IPS-18c (cell line): ENCODE measurements around the gene SLC38A3.
A peak's percentile ranks its signal among the peaks of the same experiment; 100 is the strongest.
"Not testable (repeated sequence)": the region's sequence is repeated elsewhere in the genome, so short reads cannot be mapped to it uniquely, and the experiment has no call there.

Experiments
- H3K4me3 ChIP-seq: 2 replicates; pipeline ENCODE4 v1.7.0; 2013; ENCODE audit warnings: low read depth, mild to moderate bottlenecking, low read length, moderate library complexity; ENCODE audit not compliant: insufficient read depth
- H3K9me3 ChIP-seq: one replicate; pipeline ENCODE4 v1.6.1; 2013; ENCODE audit warnings: mild to moderate bottlenecking, low read length, moderate library complexity; ENCODE audit not compliant: control insufficient read depth, insufficient read depth

Gene SLC38A3

DNA sequence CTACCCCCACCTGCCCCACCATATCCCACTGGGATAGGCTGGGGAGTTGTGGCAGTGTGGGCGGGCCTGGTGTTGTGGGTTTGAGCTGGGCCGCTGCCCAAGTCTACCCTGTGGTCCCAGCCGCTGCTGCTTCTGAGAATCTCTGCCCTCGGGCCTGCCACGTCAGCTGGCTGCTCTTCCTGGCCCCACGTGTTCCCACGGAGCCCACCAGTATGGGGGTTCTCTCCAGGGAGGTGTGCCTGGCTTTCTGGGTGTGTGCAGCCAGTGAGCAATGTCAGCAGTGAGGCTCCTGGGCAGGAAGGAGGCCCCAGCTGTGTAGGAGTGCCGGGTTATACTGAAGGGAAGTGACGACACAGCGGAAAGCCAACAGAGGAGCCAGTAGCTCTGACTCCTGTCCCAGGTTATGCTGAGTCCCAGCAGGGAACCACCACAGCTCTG lies 41.5 kb downstream of the SLC38A3 start:
- no peaks in the 10 kb centered on the region for H3K9me3 ChIP-seq
- peak overlapping the region; percentile 15; the same call in 1 of the 2 replicates for H3K4me3 ChIP-seq

DNA sequence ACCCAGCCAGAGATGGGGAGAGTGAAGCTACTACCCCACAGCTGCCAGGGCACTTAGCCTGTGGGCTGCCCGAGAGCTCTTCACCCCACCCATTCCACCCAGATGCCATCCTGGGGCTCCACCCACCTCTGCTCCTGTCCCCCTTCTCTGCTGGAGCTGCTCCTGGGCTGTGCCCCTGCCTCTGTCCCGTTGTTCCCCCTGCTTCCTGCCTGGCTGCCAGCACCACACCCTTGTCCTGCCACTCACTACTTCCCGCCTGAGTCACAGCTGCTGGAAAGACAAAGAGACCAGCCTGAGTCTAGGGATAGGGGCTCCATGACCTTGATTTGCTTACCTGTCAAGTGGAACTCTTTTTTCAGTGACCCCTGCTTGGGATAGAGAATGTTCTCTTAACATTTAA lies 43.3 kb downstream of the SLC38A3 start:
- no peak overlapping the region for H3K4me3 ChIP-seq
- H3K9me3 ChIP-seq: no peaks in the 10 kb centered on the region

- H3K9me3 ChIP-seq: no peaks in the 10 kb centered on the region
- H3K4me3 ChIP-seq: no peak overlapping the region
These were observed 44.4 kb downstream of the SLC38A3 start for GRCh38 chr3:50249457-50249856.

GRCh38 chr3:50250514-50250913 lies 45.4 kb downstream of the SLC38A3 start:
- Histone ChIP-seq H3K9me3 (no peaks in the 10 kb centered on the region), H3K4me3 (no peak overlapping the region)

GRCh38 chr3:50251220-50251619 lies 46.1 kb downstream of the SLC38A3 start:
- H3K4me3 ChIP-seq: no peak overlapping the region
- H3K9me3 ChIP-seq: no peaks in the 10 kb centered on the region

DNA sequence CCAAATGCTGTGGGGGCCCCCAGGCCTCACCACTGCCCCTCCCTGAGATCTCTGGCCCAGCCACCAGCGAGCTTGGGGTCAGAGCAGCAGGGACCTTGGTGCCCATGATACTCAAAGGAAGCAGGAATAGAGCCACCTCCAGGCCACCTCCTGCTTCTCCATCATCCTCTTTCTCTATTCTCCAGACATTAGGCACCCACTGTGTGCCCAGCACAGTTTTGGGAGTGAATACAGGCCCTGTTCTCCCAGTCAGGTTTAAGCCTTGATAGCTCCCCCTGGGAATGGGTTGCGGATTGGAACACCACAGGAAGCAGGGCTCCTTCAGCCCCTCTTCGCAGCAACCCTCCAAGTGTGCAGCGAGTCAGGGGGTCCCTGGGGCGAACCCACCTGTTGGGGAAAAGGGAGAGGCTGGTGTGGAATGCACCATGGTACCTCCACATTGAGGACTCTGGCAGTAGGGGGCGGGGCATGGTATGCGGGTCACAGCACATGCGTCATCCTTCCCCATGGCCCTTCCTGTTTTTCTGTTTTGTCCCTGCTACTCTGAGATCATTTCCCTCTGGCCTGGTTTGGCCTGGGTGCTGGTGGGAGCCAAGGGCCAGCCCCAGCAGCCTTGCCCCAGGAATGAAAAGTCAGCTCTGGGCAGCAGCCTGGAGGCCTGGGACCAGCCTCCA lies 49.6 kb downstream of the SLC38A3 start:
- H3K4me3 ChIP-seq: no peak overlapping the region
- H3K9me3 ChIP-seq: no peaks in the 10 kb centered on the region

- Histone ChIP-seq H3K4me3 (no peak overlapping the region), H3K9me3 (no peaks in the 10 kb centered on the region)
These were observed 50.2 kb downstream of the SLC38A3 start for GRCh38 chr3:50255251-50255615.

DNA sequence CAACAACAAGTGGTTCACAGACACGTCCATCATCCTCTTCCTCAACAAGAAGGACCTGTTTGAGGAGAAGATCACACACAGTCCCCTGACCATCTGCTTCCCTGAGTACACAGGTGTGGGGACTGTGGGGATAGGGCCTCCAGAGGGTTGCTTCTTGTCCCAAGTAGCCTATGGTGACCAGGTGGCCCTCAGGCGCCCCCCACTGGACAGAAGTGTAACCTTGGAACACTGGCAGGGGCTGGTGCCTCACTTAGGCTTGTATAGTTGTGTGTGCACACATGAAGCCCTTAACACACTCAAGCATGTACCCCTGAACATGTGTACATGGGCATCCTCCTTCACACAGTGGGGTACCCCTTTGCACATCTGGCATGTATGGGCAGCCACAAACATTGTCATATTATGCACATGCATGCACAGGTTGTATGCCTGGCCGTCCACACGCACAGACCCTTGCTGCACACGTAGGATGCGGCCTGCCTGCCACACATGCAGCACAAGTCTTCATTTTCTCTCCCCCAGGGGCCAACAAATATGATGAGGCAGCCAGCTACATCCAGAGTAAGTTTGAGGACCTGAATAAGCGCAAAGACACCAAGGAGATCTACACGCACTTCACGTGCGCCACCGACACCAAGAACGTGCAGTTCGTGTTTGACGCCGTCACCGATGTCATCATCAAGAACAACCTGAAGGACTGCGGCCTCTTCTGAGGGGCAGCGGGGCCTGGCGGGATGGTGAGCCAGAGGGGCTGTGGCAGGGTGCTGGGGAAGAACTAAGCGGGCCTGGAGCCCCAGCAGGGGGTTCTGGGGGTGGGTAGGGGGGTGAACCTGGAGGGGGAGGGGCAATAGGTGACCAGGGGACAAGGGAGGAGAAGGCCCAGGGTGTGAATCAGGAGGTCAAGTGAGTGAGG lies 52.2 kb downstream of the SLC38A3 start:
- no peaks in the 10 kb centered on the region for H3K9me3 ChIP-seq
- no peak overlapping the region for H3K4me3 ChIP-seq

DNA sequence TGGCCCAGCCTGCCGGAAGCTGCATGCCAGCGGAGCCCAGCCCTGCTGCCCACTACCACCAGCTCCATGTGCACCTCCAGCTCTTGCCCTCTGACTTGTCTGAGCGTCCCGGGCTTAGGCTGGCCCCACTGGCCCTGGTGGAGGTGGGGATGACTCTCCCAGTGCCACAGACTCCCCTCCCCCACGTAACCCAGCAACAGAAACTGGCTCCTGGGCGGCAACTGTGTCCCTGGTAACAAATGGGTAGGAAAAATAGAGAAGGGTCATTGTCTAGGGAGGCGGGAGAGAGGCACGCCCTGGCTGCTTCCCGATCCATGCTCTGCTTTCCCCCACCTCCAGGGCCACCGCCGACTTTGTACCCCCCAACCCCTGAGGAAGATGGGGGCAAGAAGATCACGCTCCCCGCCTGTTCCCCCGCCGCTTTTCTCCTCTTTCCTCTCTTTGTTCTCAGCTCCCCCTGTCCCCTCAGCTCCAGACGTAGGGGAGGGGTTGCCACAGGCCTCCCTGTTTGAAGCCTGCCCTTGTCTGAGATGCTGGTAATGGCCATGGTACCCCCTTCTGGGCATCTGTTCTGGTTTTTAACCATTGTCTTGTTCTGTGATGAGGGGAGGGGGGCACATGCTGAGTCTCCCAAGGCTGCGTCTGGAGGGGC lies 53.1 kb downstream of the SLC38A3 start:
- Histone ChIP-seq H3K9me3 (no peaks in the 10 kb centered on the region), H3K4me3 (no peak overlapping the region)

GRCh38 chr3:50258979-50259378 lies 53.9 kb downstream of the SLC38A3 start:
- H3K9me3 ChIP-seq: no peaks in the 10 kb centered on the region
- H3K4me3 ChIP-seq: no peak overlapping the region

- H3K9me3 ChIP-seq: no peaks in the 10 kb centered on the region
- H3K4me3 ChIP-seq: no peak overlapping the region; the same call in 1 of the 2 replicates
These were observed 54.5 kb downstream of the SLC38A3 start for GRCh38 chr3:50259432-50260026.

DNA sequence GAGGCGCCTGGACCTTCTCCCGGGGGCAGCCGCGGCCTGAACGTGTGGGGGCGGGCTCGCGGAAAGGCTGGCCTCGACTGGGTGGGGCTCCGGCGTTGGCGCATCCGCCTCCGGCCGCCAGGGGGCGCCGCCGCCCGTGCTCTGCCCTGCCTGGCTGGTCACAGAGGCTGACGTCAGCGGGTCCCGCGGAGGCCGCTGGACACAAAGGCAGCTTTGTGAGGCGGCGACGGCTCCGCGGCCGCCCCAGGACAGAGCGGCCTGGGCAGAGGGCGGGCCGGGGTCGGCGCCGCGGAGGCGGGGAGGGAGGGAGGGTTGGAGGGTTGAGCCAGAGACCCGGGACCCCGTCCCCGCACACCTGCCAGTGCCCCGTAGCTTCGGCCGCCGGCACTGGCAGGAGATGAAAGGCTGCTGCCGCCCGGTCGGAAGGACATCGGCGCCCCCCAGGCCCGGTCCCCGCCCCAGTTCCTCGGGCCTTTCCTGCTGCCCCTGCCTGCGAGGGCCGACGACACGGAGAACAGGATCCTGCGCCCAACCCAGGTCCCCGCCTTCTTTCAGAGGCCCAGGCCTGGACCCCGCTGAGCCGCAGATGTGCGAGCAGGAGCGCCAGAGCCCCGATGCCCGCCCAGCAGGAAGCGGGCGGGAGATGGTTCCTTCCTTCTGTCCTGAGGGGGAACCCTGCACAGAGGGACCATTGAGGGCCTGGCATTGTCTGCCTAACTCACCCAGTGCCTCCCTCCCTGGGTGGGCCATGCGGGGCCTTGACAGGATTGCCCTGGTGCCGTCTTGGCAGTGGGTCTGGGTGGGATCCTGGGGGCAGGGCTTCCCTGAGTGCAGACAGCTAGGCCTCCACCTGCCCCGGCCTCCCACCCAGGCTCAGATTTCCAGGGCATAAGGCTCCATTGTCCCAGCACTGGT lies 55.2 kb downstream of the SLC38A3 start:
- no peaks in the 10 kb centered on the region for H3K9me3 ChIP-seq
- H3K4me3 ChIP-seq: peak overlapping the region; percentile 51

- Histone ChIP-seq H3K9me3 (no peaks in the 10 kb centered on the region), H3K4me3 (no peak overlapping the region; the same call in 1 of the 2 replicates)
These were observed 55.9 kb downstream of the SLC38A3 start for GRCh38 chr3:50260942-50261441.

DNA sequence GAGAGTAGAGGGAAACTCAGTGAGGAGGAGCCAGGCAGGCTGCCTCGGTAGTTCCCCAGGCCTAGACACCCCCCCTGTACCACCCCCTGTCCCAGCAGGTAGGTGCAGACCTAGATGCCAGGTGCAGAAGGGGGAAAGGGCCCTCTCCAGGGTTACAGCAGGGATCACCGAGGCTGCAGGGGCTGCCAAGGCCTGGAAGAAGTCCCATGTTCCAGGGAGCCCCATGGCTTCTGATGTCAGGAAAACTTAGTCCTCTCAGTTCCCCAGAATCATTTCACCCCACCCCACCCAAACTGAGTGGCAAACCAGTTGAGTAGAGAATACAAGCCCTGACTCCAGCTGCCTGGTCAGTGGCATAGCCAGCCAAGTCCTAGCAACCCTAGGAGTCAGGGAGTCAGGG lies 56.4 kb downstream of the SLC38A3 start:
- H3K4me3 ChIP-seq: no peak overlapping the region
- no peaks in the 10 kb centered on the region for H3K9me3 ChIP-seq

- not testable (repeated sequence) for H3K9me3 ChIP-seq
These were observed 57.1 kb downstream of the SLC38A3 start for GRCh38 chr3:50262200-50262599.

DNA sequence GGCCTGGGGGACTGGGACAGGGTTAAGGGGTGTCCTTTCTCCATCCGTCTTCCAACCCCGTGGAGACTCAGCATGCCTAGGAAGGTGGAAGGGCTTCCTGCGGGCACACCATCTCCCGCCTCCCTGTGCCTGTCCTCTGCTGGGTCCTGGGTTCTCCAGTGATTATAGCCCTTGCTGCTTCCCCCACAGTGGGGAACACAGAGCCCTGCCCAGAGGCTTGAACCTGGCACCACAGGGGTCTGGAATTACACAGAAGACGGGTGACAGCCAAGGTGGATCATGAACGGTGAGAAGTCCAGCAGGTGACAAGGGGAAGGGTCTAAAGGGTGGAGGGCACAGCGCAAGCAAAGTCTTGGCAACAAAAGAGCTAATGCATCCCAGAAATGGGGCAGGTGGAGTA lies 57.7 kb downstream of the SLC38A3 start:
- Histone ChIP-seq H3K4me3 (no peak overlapping the region), H3K9me3 (no peaks in the 10 kb centered on the region)

More at GRCh38 chr3:50262200-50262599, 57.1 kb downstream of the SLC38A3 start:
- not testable (repeated sequence) for H3K4me3 ChIP-seq
